HK-2 (cell line): ENCODE measurements around the gene LCN6.
"Not testable (repeated sequence)": the region's sequence is repeated elsewhere in the genome, so short reads cannot be mapped to it uniquely, and the experiment has no call there.

Experiments
- DNase-seq: peaks from one replicate; pipeline ENCODE4 v3.0.0-alpha.2; 2018; ENCODE audit not compliant: unreplicated experiment

Gene LCN6, protein sequence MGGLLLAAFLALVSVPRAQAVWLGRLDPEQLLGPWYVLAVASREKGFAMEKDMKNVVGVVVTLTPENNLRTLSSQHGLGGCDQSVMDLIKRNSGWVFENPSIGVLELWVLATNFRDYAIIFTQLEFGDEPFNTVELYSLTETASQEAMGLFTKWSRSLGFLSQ

DNA sequence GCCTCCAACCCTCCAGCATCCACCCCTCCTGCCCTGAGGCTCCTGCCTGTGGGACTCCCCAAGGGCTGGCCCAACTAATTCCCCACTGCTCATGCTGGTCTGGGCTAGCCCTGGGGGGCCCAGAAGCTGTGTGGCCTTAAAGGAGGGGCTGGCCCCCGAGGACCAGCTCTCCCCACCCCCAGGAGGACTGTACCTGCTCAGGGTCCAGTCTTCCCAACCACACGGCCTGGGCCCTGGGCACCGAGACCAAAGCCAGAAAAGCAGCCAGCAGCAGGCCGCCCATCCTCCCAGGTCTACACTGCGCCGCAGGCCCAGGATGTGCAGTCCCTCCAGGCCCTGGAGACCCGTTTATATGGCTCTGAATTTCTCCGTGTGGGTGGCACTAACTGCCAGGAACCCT, at the start of gene LCN6:
Gene LCN6 (minus strand): TSS at position 325 of the 400 bp plus-strand sequence. CDS start 42 bp downstream, at position 283.
- no peak for DNase-seq

DNA sequence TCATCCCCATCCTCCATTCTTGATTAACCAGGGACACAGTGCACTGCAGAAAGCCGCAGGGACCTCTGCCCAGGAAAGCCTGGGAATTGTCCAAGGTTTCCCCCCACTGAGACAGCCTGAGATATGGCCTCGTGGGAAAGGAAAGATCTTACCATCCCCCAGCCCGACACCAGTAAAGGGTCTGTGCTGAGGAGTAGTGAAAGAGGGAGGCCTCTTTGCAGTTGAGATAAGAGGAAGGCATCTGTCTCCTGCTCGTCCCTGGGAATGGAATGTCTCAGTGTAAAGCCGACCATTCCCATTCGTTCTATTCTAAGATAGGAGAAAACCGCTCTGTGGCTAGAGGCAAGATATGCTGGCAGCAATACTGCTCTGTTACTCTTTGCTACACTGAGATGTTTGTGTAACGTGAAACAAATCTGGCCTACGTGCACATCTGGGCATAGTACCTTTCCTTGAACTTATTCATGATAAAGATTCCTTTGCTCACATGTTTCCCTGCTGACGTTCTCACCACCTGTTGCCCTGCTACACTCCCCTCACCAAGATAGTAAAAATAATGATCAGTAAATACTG, 48.5 kb upstream of the LCN6 start:
- DNase-seq = not testable (repeated sequence)

DNA sequence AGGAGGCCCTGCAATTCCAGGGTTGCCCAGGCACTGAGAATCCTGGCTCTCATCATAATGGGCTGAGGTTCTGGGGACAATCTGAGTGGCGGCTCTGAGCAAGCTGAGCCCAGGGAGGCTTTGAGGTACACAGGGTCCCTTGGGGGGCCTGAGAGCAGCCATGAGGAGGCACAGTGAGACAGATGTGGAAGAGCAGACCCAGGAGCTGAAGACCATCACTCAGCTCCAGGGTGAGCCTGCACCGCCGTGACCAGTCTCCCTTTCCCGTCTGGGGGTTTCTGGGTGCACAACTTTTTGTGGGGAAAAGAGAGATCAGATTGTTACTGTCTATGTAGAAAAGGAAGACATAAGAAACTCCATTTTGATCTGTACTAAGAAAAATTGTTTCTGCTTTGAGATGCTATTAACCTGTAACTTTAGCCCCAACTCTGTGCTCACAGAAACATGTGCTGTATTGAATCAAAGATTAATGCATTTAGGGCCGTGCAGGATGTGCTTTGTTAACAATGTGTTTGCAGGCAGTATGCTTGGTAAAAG, 48.0 kb upstream of the LCN6 start, which contains the start of gene CCDC183:
Gene CCDC183 (plus strand): TSS at position 101 of the 537 bp plus-strand sequence. CDS start 60 bp downstream, at position 161.
- DNase-seq = no peak

DNA sequence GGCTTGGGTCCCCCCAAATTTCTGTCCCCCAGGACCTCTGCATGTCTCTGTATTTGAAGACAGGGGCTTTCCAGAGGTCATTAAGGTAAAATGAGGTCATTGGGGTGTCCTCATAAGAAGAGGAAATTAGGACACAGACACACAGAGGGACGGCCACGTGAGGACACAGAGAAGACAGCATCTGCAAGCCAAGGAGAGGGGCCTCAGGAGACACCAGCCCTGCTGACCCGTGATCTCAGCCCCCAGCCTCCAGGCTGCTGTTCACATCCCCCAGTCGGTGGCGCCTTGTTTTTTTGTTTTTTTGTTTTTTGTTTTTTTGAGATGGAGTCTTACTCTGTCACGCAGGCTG, 46.6 kb upstream of the LCN6 start:
- DNase-seq = no peak

DNA sequence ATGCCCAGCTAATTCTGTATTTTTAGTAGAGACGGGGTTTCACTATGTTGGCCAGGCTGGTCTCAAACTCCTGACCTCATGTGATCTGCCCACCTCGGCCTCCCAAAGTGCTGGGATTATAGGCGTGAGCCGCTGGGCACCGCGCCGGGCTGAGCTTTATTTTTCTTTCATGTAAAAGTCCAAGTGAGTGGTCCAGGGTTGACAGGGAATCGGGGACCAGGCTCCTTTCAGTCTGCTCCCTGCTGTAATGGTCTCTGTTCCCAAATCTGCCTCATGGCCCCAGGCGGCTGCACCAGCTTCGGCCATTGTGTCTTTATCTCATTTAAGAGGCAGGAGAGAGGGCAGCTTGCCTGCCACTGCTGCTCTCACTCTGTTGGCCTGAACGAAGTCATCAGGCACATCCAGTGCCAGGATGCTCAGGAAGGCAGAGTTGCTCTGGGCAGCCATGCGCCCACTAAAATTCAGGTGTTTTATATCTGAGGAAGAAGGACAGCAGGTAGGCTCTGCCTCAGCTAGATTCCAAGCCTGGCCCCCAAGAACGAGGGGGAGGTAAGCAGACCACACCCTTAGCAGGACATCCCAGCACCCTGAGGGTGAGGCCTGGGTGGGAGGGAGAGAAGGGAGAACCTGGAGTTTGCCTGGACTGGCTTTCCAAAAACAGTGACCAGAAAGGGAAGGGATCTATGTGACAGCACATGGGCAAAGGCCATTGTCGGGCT, 46.1 kb upstream of the LCN6 start:
- DNase-seq = no peak

DNA sequence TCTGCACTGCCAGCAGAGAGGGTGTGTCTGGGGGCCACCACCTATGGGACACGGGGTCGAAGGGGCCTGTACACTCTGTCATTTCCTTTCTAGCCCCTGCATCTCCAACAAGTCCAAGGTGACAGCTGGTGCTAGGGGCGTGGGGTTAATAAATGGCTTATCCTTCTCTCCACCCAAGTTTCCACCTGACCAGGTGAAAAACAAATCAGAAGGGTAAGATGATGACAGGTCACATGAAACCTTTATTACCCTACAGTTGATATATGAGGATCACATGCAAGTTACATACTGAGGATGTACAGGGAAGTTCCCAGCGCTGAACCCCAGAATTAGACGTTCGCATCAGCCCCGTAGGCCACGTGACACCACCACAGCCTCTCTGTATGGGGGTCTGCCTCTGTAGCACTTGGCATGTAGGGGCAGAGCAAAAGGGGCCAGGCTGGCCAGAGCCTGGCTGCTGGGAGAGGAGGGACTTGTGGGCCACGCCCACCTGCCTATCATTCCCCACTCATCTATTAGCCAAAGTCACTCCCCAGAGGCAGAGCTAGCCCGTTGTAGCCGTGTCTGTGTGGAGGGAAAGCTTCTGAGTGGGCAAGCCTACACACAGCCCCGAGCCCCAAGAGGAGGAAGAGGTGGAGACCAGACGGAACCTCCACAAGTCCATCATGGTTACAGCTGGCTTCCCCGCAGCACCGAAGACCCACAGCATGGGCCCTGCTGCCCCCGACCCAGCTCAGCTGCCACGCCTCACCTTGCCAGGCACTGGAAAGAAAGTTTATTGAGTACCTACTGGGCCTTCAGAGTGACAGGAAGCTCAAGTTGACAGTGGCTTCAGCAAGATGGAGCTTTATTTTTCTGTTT, 45.0 kb upstream of the LCN6 start:
- no peak for DNase-seq

DNA sequence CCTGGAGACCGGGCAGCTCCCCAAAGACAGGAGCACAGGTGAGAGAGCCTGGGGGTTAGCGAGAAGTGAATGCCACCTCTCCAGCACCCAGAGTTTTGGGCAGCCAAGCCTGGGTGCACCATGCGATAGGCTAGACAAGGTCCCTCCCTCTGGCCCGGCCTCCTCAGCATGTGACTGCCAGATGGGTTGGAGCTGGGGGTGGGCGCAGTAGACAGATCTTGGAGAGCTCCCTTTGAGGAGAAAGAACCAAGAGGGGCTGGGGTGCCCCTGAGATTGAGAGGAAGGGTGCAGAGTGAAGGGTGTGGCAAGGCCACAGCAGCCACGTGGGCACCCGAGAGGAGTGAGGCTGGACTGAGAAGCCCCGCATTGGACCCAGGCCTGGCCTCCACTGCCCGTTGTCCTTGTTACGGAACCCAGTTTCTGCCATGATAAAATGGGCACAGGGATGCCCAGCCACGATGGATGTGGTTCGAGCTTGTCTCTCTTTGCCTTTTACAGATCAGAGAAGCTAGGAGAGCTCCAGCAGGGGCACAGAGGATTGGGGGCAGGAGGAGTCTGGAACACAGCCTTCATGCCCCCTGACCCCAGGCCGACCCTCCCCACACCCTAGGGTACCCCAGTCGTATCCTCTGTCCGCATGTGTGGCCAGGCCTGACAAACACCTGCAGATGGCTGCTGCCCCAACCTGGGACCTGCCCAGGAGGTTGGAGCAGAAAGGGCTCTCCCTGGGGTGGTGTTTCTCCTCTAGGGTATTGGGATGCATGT, 44.2 kb upstream of the LCN6 start:
- no peak for DNase-seq

DNA sequence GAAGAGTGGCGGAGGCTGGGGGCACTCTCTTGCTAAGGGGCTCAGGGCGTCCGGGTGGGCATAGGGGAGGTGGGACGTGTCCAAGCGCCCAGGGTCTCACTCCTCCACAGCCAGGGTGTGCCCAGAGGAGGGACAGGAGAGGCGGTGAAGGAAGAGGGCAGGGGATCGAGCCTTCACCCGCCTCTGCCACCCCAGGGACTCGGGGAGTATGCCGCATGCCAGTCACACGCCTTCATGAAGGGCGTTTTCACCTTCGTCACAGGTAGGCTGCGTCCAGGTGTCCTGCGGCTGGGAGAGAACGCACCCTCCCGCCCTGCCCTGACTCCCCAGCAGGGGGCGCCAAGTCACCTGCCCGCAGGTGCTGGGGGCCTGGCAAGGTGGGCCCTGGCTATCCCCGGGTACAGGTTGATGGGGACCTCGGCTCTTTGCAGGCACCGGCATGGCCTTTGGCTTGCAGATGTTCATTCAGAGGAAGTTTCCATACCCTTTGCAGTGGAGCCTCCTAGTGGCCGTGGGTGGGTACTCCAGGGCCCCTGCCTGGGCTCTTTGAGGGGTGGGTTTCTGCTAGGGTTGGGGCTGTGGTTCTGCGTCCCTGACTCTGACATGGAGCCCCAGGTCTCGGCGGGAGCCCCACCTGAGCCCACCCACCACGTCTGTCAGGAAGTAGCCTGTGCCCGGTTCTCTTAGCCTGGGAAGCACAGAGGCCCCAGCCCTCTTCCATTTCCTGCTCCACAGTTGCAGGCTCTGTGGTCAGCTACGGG, 43.4 kb upstream of the LCN6 start:
- DNase-seq = peak; percentile 69

DNA sequence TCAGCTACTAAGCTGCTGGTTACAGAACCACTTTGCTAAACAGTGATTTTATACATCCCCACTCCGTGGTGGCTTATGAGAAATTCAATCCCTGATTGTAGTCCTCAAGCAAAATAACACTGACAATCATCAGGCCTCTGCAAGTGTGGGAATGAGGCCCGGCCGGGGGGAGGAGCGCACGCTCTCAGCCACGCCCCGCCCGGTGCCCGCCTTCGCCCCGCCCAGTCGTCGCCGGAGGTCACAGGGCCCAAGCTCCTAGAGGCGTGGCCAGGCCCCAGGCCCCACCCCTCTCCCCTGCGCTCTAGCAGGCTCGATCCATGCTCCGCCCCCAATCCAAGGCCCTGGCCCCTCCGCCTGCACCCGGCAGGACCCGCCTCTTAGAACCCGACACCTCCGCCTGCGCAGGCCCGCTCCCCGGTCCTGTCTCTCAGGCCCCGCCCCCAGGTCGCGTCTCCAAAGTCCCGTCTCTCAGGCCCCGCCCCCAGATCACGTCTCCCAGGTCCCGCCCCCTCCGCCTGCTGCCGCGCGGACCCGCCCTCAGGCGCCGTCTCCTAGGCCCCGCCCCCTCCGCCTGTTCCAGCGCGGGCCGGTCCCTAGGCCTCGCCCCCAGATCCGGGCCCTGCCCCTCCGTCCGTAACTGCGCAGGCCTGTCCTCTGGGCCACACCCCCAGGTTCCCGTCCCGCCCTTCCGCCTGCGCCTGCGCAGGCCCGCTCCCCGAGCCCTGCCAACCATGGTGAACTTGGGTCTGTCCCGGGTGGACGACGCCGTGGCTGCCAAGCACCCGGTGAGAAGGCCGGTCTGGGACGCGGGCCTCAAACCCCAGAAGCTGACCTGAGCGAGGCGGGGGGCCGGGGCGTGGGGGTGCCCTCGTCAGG, 42.6 kb upstream of the LCN6 start, which contains the start of gene TMEM141:
Gene TMEM141 (plus strand): TSS at position 705 of the 876 bp plus-strand sequence. CDS start 27 bp downstream, at position 732.
- DNase-seq = peak; percentile 100

DNA sequence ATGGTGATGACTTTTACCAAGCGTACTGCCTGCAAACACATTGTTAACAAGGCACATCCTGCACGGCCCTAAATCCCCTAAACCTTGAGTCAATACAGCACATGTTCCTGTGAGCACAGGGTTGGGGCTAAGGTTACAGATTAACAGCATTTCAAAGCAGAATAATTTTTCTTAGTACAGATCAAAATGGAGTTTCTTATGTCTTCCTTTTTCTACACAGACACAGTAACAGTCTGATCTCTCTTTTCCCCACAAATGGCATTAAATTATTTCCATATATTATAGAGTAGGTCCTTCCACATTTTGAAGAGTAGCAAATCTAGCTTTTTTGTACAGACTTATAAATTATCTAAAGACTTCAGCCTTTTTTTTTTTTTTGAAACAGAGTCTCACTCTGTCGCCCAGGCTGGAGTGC, 41.2 kb upstream of the LCN6 start:
- peak; percentile 51 for DNase-seq

DNA sequence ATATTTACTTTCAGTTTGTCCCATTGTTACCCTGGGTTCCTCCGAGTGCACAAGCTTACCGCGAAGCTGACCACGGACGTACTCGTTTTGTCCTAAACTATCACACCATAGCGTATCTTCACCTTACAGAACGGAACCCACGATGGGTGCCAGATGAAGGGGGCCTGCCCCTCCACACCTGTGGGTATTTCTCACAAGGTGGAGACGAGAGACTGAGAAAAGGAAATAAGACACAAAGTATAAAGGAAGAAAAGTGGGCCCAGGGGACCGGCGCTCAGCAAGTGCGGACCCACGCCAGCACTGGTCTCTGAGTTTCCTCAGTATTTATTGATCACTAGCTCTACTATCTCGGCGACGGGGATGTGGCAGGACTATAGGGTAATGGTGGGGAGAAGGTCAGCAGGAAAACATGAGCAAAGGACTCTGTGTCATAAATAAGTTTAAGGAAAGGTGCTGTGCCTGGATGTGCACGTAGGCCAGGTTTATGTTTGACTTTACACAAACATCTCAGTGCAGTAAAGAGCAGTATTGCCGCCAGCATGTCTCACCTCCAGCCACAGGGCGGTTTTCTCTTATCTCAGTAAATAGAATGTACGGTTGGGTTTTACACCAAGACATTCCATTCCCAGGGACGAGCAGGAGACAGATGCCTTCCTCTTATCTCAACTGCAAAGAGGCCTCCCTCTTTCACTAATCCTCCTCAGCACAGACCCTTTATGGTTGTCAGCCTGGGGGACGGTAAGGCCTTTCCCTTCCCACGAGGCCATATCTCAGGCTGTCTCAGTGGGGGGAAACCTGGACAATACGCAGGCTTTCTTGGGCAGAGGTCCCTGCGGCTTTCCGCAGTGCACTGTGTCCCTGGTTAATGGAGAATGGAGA, 40.6 kb upstream of the LCN6 start:
- DNase-seq = not testable (repeated sequence)

DNA sequence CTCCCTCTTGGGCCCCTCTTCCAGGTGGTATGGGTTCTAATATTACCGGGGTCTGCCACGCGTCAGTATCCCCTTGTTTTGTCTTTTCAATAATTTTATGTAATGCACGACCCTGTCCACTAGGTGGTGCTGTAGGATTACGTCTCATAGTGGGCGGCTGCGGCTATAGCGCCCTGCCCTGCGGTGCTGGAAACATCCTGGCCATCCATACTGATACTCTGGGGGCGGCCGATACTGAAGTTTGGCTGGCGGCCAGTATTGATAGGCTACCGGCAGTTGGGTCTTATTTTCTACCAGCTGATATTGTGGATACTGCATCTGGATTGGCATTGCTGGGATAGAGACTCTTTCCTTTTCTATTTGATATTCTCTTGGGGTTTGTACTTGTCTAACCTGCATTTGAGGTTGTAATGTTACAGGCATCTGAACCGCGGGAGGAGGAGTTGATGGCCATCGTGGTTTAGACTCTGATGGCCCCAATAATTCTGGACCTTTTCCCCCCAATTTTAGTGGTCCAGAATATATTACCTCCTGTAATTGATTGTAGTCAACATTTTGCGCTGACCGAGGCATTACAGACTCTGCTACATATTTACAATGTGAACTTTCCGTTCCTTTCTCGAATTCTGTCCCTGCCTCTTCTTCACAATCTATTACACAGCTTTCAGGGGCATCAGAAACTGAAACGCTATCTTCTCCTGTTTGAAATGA, 39.5 kb upstream of the LCN6 start:
- peak; percentile 71 for DNase-seq

DNA sequence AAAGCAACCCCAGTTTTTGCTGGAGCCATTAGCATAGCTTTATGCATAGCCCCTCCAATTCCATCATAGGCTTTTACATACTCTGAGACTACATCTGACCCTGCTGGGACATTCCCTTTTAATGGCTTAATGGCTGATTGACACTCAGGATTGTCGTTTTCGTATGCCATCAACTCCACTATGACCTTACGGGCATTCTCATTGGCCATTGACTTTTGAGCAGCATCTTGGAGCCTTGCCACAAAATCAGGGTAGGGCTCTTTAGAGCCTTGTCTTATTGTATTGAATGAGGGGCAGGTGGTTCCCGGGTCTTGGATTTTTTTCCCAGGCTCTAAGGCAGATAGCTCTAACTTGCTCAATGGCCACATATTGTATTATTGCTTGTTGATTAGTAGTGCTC, 38.7 kb upstream of the LCN6 start:
- DNase-seq = not testable (repeated sequence)

DNA sequence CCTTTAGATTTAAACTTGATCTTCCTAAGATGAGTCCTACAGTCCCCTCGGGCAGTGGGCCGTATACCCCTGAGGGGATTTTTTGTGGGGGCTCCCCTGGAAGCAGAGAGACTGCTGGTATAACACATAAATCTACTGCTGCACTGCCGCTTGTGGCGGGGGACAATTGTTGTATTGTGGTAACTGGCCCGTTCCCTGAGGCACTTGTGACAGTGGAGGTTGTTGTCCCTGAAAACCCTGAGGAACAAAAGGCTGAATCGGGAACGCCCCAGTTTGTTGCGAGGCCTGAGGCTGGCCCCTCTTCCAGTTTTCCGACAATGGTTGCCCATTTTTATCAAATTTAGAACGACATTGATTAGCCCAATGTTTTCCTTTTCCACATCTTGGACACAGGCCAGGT, 38.1 kb upstream of the LCN6 start:
- no peak for DNase-seq

DNA sequence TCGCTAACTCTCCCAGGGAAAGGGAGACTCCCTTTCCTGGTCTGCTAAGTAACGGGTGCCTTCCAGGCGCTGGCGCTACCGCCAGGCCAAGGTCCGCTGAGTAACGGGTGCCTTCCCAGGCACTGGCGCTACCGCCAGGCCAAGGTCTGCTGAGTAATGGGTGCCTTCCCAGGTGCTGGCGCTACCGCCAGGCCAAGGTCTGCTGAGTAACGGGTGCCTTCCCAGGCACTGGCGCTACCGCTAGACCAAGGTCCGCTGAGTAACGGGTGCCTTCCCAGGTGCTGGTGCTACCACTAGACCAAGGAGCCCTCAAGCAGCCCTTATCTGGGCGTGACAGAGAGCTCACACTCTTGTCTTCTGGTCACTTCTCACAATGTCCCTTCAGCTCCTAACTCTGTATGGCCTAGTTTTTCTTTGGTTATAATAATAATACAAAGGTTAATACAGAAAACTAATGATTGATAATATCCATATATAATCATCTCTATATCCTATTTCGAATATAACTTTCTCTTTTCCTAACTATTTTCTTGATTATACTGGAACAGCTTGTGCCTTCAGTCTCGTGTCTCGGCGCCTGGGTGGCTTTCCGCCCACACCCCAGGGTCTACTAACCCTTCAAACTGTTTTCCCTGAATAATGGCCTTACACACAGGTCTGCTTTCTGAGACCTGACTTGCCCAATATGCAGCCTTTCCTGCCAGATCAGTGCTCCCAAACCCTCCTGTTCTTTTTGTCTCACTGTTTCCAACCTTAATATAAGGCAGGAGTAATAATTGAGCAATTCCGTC, 37.4 kb upstream of the LCN6 start:
- peak; percentile 53 for DNase-seq

DNA sequence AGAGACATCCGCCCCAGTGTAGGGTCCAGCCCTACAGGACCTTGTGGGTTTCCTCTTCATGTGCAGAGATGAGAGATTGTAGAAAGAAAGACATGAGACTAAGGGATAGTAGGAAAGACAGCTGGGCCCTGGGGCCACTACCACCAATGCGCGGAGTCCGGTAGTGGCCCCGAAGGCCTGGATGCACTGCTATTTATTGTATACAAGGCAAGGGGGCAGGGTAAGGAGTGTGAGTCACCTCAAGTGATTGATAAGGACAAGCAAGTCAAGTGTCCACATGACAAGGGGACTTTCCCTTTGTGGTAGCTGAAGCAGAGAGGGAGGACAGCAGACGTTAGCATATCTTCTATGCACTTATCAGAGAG, 36.7 kb upstream of the LCN6 start:
- DNase-seq = peak; percentile 54
